ENCODE results near the gene HMGA1. TPM values are rescaled to one million over a fixed set of nuclear protein-coding genes. Genes with fewer than 3 reads are reported as not detected.

The HMGA1 gene
- total and polyA plus RNA-seq, 2 experiments from 2014 or later: 1,411 to 2,052 TPM

DNA sequence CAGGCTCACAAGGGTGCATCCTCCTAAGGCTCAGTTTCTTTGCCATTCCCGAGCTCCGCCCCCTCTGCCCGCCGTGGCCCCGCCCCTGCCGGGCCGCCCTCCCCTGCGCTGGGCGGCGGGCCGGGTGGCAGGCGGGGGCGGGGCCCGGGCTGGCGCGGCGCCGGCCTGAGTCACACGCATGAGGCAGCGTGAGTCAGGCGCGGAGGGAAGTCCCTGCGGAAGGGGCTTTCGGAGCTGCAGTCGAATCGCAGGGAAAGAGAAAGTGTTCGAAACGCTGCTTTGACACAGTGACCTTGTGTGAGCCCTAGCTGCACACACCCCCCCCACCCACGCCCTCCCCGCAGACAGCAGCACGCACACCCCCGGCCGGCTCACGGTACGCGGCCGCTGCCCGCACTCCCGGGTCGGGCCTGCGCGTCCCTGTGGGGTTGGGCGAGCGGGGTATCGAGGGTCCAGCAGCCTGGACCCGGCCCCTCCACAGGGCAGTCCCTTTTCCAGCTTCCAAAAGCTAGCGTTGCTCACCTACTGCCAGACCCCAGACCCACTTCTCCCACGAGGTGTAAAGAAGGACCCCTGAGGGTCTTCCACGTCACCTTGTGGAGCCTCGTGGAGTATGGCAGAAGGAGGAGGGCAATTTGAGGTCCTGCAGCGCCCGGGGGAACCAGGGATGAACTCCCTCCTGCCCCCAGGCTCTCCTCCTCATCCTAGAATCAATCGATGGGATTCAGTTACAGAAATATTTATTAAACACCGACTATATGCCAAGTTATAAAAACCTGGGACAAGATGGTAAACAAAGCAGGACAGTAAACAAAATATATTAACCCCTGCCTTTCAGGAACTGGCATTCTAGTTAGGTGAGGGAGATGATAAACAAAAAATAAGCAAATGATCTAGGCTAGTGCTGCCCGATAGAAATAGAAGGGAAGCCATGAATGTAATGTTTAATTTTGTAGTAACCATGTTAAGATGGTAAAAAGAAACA is 12.4 kb upstream of the HMGA1 start:
- Histone ChIP-seq H3K4me2 (peak overlapping the region; percentile 82), H3K36me3 (ENCODE audit: insufficient read depth) (no peaks in the 10 kb centered on the region), H3K27ac (ENCODE audit: low read depth) (peak overlapping the region; percentile 97; the same call in 1 of the 2 replicates), H3F3A (replicated peaks; ENCODE audit: low read depth) (peaks cover 26% of the 10 kb centered on the region; the same call in 1 of the 2 replicates), H3K79me2 (replicated peaks; ENCODE audit: insufficient read depth) (no peaks in the 10 kb centered on the region), H3K4me1 (ENCODE audit: insufficient read depth) (peaks cover 49% of the 10 kb centered on the region), H4K20me1 (replicated peaks; ENCODE audit: insufficient read depth) (no peaks in the 10 kb centered on the region), H3K4me3 (peak overlapping the region; percentile 53), H2AFZ (peak overlapping the region; percentile 93; the same call in 1 of the 2 replicates), H3K27me3 (ENCODE audit: insufficient read depth) (no peaks in the 10 kb centered on the region), H3K9me2 (ENCODE audit: insufficient read depth) (no peaks in the 10 kb centered on the region)
- Mint-ChIP-seq H3K9me3 (no peaks in the 10 kb centered on the region; the same call in 1 of the 3 replicates), H3K36me3 (ENCODE audit: low read depth) (no peaks in the 10 kb centered on the region), H3K27me3 (ENCODE audit: insufficient read depth, low read depth, poor library complexity) (peaks cover 29% of the 10 kb centered on the region), H3K4me3 (peak overlapping the region; percentile 72), H3K4me1 (peaks cover 45% of the 10 kb centered on the region), H3K27ac (peak overlapping the region; percentile 90)
- DNase-seq (ENCODE audit: low spot score) (peak; percentile 94), ATAC-seq (peak; percentile 74)
- no peak for TF ChIP-seq ZNF331 (CRISPR knock-in tag; IDR thresholded peaks at IDR 0.05; ENCODE audit: low read depth)
- no peak for TF ChIP-seq ZNF114 (CRISPR knock-in tag; IDR thresholded peaks at IDR 0.05)
- no peak for TF ChIP-seq NANOG (IDR thresholded peaks at IDR 0.05; ENCODE audit: borderline replicate concordance)
- TF ChIP-seq, protein P1, sequence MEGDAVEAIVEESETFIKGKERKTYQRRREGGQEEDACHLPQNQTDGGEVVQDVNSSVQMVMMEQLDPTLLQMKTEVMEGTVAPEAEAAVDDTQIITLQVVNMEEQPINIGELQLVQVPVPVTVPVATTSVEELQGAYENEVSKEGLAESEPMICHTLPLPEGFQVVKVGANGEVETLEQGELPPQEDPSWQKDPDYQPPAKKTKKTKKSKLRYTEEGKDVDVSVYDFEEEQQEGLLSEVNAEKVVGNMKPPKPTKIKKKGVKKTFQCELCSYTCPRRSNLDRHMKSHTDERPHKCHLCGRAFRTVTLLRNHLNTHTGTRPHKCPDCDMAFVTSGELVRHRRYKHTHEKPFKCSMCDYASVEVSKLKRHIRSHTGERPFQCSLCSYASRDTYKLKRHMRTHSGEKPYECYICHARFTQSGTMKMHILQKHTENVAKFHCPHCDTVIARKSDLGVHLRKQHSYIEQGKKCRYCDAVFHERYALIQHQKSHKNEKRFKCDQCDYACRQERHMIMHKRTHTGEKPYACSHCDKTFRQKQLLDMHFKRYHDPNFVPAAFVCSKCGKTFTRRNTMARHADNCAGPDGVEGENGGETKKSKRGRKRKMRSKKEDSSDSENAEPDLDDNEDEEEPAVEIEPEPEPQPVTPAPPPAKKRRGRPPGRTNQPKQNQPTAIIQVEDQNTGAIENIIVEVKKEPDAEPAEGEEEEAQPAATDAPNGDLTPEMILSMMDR (conservative IDR thresholded peaks at IDR 0.05; ENCODE audit: low read depth in 2 of 2): no peak
- TF ChIP-seq CREB1 (CRISPR knock-in tag; IDR thresholded peaks at IDR 0.05; ENCODE audit: low read depth): no peak
- TF ChIP-seq POLR2AphosphoS5 (IDR thresholded peaks at IDR 0.05; ENCODE audit: low read depth): peak; percentile 81
- TF ChIP-seq, protein P2, sequence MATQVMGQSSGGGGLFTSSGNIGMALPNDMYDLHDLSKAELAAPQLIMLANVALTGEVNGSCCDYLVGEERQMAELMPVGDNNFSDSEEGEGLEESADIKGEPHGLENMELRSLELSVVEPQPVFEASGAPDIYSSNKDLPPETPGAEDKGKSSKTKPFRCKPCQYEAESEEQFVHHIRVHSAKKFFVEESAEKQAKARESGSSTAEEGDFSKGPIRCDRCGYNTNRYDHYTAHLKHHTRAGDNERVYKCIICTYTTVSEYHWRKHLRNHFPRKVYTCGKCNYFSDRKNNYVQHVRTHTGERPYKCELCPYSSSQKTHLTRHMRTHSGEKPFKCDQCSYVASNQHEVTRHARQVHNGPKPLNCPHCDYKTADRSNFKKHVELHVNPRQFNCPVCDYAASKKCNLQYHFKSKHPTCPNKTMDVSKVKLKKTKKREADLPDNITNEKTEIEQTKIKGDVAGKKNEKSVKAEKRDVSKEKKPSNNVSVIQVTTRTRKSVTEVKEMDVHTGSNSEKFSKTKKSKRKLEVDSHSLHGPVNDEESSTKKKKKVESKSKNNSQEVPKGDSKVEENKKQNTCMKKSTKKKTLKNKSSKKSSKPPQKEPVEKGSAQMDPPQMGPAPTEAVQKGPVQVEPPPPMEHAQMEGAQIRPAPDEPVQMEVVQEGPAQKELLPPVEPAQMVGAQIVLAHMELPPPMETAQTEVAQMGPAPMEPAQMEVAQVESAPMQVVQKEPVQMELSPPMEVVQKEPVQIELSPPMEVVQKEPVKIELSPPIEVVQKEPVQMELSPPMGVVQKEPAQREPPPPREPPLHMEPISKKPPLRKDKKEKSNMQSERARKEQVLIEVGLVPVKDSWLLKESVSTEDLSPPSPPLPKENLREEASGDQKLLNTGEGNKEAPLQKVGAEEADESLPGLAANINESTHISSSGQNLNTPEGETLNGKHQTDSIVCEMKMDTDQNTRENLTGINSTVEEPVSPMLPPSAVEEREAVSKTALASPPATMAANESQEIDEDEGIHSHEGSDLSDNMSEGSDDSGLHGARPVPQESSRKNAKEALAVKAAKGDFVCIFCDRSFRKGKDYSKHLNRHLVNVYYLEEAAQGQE (IDR thresholded peaks at IDR 0.05; ENCODE audit: unreplicated experiment): no peak

DNA sequence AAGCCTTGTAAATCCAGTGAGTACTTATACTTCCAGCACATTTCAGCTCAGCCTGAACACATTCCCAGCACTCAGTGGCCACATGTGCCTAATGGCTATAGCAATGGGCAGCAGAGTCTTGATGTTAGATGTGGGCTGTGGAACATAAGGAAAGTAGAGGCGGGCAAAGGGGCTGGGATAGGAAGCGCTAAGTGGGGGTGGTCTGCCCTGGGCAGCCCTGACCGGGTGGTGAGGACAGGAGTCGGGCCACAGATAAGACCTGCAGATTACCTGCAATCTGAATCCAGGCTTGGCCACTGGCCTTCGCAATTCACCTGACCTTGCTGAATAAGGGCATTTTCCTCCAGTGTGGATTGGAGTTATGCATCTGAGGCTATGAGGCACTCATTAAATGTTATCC is 11.1 kb upstream of the HMGA1 start:
- Histone ChIP-seq H3K79me2 (replicated peaks; ENCODE audit: insufficient read depth) (no peaks in the 10 kb centered on the region), H3K4me1 (ENCODE audit: insufficient read depth) (peaks cover 50% of the 10 kb centered on the region), H3K27me3 (ENCODE audit: insufficient read depth) (no peaks in the 10 kb centered on the region), H2AFZ (no peak overlapping the region; the same call in 1 of the 2 replicates), H4K20me1 (replicated peaks; ENCODE audit: insufficient read depth) (no peaks in the 10 kb centered on the region), H3K4me2 (0 out of 2 replicates have a peak overlapping the region, but pooled peaks have one; percentile 83), H3K9me2 (ENCODE audit: insufficient read depth) (no peaks in the 10 kb centered on the region), H3K4me3 (no peak overlapping the region), H3K36me3 (ENCODE audit: insufficient read depth) (no peaks in the 10 kb centered on the region), H3K27ac (ENCODE audit: low read depth) (no peak overlapping the region; the same call in none of the 2 replicates), H3F3A (replicated peaks; ENCODE audit: low read depth) (peaks cover 29% of the 10 kb centered on the region; the same call in 1 of the 2 replicates)
- no peak for ATAC-seq
- peaks cover 33% of the 10 kb centered on the region for H3K27me3 Mint-ChIP-seq (ENCODE audit: insufficient read depth, low read depth, poor library complexity)
- H3K4me3 Mint-ChIP-seq: no peak overlapping the region
- H3K4me1 Mint-ChIP-seq: peaks cover 48% of the 10 kb centered on the region
- no peaks in the 10 kb centered on the region for H3K36me3 Mint-ChIP-seq (ENCODE audit: low read depth)
- no peaks in the 10 kb centered on the region; the same call in 1 of the 3 replicates for H3K9me3 Mint-ChIP-seq
- H3K27ac Mint-ChIP-seq: no peak overlapping the region
- DNase-seq (ENCODE audit: low spot score): no peak
- TF ChIP-seq EZH2 (IDR thresholded peaks at IDR 0.05; ENCODE audit: low read depth, unreplicated experiment): no peak
